ENCODE measurements around the gene PADI2. TPM values are rescaled to one million over a fixed set of nuclear protein-coding genes. Genes with fewer than 3 reads are reported as not detected.

Gene PADI2
- total and polyA plus RNA-seq, 2 experiments from 2014 or later, result 1.7 to 4.3 TPM

DNA sequence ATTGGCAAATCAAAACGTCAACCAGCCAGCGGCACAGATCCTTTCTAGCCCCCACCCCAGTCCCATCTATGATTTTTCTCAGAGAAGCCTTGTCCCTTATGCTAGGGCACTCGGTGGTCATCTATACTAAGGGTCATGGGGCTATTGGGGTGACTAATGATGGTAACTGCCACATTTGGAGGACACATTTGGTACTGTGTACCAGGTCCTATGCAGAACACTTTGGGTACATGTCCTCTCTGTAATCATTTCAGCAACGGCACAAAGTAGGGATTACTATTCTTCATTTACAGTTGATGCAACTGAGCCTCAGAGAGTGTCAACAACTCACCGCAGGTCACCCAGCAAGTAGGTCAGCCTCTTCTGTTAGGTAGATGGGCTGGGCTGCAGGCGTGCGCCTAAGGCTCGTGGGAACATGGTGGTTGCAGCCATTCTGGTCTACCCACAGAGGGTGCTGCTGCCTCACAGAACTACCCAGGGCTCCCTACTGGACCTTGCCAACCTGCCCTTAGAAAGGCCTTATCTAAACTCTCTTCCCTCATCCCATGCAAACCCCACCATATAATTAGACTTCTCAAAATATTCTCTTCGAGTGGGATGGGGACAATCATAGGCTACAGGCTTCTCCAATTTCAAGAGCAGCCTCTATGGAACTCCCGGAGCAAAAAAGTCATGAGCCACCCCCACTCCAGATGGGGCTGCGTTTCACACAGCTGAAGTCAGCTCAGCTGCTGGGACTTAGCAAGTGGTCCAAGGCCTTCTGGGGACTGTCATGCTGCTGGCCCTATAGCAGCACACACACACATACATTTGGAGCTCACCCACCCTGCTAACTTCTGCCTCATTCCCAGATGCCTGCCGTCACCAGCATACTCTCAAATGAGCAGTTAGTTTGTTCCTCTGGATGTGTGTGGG, 59.6 kb downstream of the PADI2 start (continued):
- TF ChIP-seq, protein P1, sequence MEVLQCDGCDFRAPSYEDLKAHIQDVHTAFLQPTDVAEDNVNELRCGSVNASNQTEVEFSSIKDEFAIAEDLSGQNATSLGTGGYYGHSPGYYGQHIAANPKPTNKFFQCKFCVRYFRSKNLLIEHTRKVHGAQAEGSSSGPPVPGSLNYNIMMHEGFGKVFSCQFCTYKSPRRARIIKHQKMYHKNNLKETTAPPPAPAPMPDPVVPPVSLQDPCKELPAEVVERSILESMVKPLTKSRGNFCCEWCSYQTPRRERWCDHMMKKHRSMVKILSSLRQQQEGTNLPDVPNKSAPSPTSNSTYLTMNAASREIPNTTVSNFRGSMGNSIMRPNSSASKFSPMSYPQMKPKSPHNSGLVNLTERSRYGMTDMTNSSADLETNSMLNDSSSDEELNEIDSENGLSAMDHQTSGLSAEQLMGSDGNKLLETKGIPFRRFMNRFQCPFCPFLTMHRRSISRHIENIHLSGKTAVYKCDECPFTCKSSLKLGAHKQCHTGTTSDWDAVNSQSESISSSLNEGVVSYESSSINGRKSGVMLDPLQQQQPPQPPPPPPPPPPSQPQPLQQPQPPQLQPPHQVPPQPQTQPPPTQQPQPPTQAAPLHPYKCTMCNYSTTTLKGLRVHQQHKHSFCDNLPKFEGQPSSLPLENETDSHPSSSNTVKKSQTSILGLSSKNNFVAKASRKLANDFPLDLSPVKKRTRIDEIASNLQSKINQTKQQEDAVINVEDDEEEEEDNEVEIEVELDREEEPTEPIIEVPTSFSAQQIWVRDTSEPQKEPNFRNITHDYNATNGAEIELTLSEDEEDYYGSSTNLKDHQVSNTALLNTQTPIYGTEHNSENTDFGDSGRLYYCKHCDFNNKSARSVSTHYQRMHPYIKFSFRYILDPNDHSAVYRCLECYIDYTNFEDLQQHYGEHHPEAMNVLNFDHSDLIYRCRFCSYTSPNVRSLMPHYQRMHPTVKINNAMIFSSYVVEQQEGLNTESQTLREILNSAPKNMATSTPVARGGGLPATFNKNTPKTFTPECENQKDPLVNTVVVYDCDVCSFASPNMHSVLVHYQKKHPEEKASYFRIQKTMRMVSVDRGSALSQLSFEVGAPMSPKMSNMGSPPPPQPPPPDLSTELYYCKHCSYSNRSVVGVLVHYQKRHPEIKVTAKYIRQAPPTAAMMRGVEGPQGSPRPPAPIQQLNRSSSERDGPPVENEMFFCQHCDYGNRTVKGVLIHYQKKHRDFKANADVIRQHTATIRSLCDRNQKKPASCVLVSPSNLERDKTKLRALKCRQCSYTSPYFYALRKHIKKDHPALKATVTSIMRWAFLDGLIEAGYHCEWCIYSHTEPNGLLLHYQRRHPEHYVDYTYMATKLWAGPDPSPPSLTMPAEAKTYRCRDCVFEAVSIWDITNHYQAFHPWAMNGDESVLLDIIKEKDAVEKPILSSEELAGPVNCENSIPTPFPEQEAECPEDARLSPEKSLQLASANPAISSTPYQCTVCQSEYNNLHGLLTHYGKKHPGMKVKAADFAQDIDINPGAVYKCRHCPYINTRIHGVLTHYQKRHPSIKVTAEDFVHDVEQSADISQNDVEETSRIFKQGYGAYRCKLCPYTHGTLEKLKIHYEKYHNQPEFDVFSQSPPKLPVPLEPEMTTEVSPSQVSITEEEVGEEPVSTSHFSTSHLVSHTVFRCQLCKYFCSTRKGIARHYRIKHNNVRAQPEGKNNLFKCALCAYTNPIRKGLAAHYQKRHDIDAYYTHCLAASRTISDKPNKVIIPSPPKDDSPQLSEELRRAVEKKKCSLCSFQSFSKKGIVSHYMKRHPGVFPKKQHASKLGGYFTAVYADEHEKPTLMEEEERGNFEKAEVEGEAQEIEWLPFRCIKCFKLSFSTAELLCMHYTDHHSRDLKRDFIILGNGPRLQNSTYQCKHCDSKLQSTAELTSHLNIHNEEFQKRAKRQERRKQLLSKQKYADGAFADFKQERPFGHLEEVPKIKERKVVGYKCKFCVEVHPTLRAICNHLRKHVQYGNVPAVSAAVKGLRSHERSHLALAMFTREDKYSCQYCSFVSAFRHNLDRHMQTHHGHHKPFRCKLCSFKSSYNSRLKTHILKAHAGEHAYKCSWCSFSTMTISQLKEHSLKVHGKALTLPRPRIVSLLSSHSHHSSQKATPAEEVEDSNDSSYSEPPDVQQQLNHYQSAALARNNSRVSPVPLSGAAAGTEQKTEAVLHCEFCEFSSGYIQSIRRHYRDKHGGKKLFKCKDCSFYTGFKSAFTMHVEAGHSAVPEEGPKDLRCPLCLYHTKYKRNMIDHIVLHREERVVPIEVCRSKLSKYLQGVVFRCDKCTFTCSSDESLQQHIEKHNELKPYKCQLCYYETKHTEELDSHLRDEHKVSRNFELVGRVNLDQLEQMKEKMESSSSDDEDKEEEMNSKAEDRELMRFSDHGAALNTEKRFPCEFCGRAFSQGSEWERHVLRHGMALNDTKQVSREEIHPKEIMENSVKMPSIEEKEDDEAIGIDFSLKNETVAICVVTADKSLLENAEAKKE (CRISPR knock-in tag; IDR thresholded peaks at IDR 0.05), result no peak

DNA sequence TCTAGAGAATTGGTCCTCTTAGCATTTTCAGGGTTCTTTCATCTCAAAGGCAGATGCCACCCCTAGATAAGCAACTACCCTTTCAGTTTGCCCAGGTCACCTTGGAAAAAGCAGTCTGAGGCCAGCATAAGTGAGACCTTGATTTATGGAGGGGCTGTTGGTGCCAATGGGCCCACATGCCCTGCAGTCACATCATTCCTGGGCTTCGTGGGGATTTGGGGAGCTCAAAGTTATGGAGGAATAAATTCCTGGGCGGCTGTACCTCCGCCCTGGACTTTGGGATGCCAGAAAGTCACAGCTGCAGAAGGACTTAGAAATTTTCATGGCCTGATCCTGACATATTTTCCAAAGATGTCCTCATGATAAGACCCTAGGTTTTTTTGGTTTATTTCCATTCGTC, 62.7 kb downstream of the PADI2 start:
- Histone ChIP-seq H3K4me3 (no peak overlapping the region), H3K4me1 (ENCODE audit: insufficient read depth) (peaks cover 24% of the 10 kb centered on the region), H3K9me2 (ENCODE audit: insufficient read depth) (no peaks in the 10 kb centered on the region), H2AFZ (no peak overlapping the region), H4K20me1 (replicated peaks; ENCODE audit: insufficient read depth) (peaks cover 10% of the 10 kb centered on the region; the same call in 1 of the 2 replicates), H3K4me2 (no peak overlapping the region), H3K27me3 (ENCODE audit: insufficient read depth) (no peaks in the 10 kb centered on the region), H3K79me2 (replicated peaks; ENCODE audit: insufficient read depth) (peaks cover 21% of the 10 kb centered on the region), H3K27ac (ENCODE audit: low read depth) (no peak overlapping the region), H3K36me3 (ENCODE audit: insufficient read depth) (0 out of 2 replicates have a peak, but pooled peaks cover 3% of the 10 kb centered on the region), H3F3A (replicated peaks; ENCODE audit: low read depth) (peaks cover 19% of the 10 kb centered on the region)
- no peak overlapping the region for H3K4me3 Mint-ChIP-seq
- H3K27ac Mint-ChIP-seq, result no peak overlapping the region
- DNase-seq (ENCODE audit: low spot score) (no peak), ATAC-seq (no peak)
- peaks cover 18% of the 10 kb centered on the region for H3K27me3 Mint-ChIP-seq (ENCODE audit: insufficient read depth, low read depth, poor library complexity)
- H3K36me3 Mint-ChIP-seq (ENCODE audit: low read depth), result no peaks in the 10 kb centered on the region
- no peaks in the 10 kb centered on the region for H3K9me3 Mint-ChIP-seq
- peaks cover 20% of the 10 kb centered on the region for H3K4me1 Mint-ChIP-seq
- TF ChIP-seq CREB1 (CRISPR knock-in tag; IDR thresholded peaks at IDR 0.05; ENCODE audit: low read depth), result no peak
- no peak for TF ChIP-seq NANOG (IDR thresholded peaks at IDR 0.05; ENCODE audit: borderline replicate concordance)
- TF ChIP-seq EZH2phosphoT487 (IDR thresholded peaks at IDR 0.05; ENCODE audit: unreplicated experiment), result no peak
- TF ChIP-seq CTCF (conservative IDR thresholded peaks at IDR 0.05; ENCODE audit: low read depth in 2 of 2), result no peak
- no peak for TF ChIP-seq STAT1 (IDR thresholded peaks at IDR 0.05; ENCODE audit: unreplicated experiment)
- TF ChIP-seq POLR2AphosphoS5 (IDR thresholded peaks at IDR 0.05; ENCODE audit: low read depth), result no peak
- TF ChIP-seq, protein P2, sequence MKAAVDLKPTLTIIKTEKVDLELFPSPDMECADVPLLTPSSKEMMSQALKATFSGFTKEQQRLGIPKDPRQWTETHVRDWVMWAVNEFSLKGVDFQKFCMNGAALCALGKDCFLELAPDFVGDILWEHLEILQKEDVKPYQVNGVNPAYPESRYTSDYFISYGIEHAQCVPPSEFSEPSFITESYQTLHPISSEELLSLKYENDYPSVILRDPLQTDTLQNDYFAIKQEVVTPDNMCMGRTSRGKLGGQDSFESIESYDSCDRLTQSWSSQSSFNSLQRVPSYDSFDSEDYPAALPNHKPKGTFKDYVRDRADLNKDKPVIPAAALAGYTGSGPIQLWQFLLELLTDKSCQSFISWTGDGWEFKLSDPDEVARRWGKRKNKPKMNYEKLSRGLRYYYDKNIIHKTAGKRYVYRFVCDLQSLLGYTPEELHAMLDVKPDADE (IDR thresholded peaks at IDR 0.05), result no peak
- no peak for TF ChIP-seq ZNF331 (CRISPR knock-in tag; IDR thresholded peaks at IDR 0.05; ENCODE audit: low read depth)
